Coronary artery (tissue), 2 donors: ENCODE data around the gene HECTD1.
"Not testable (repeated sequence)": the region's sequence is repeated elsewhere in the genome, so short reads cannot be mapped to it uniquely, and the experiment has no call there.

Source experiments
- DNase-seq: peaks from one replicate; pipeline ENCODE4 v3.0.0-alpha.2; 2017; ENCODE audit warnings: low spot score
- H3K27ac ChIP-seq, 2 donors: fragments of 200-600 bp; sonication (generic); one replicate each; pipeline ENCODE4 v1.5.1; 2016 to 2019
- H3K4me3 ChIP-seq: fragments of 200-600 bp; sonication (generic); 2 replicates; pipeline ENCODE4 v1.5.1; 2016; ENCODE audit warnings: mild to moderate bottlenecking, moderate library complexity
- CTCF ChIP-seq: fragments of 200-600 bp; sonication (generic); IDR thresholded peaks from one replicate; pipeline ENCODE4 v1.5.1; 2019; ENCODE audit warnings: antibody characterized with exemption

The HECTD1 gene

GRCh38 chr14:31190717-31191263, 16.8 kb downstream of the HECTD1 start:
- no peak for TF ChIP-seq CTCF
- DNase-seq = no peak

GRCh38 chr14:31190219-31190603, 17.4 kb downstream of the HECTD1 start:
- DNase-seq = no peak
- Histone ChIP-seq H3K4me3 (no peak overlapping the region), H3K27ac (no peak overlapping the region)
- TF ChIP-seq CTCF = no peak

More at GRCh38 chr14:31190717-31191263, 16.8 kb downstream of the HECTD1 start:
- H3K4me3 ChIP-seq = no peak overlapping the region
- no peak overlapping the region for H3K27ac ChIP-seq

GRCh38 chr14:31189346-31190218, 18.0 kb downstream of the HECTD1 start:
- DNase-seq = no peak
- H3K27ac ChIP-seq = no peak overlapping the region

GRCh38 chr14:31188744-31189143, 18.8 kb downstream of the HECTD1 start:
- no peak overlapping the region for H3K27ac ChIP-seq
- H3K4me3 ChIP-seq = no peak overlapping the region
- DNase-seq = no peak
- TF ChIP-seq CTCF = no peak

More at GRCh38 chr14:31189346-31190218, 18.0 kb downstream of the HECTD1 start:
- H3K4me3 ChIP-seq = no peak overlapping the region
- no peak for TF ChIP-seq CTCF

- H3K27ac ChIP-seq, H3K4me3 ChIP-seq, DNase-seq: not testable (repeated sequence)
Observed at GRCh38 chr14:31182016-31182415, 25.6 kb downstream of the HECTD1 start.

- no peak for DNase-seq
- no peak overlapping the region for H3K27ac ChIP-seq
- H3K4me3 ChIP-seq = no peak overlapping the region
- TF ChIP-seq CTCF = no peak
Observed at GRCh38 chr14:31181271-31181670, 26.3 kb downstream of the HECTD1 start.

GRCh38 chr14:31180299-31181051, 27.1 kb downstream of the HECTD1 start:
- Histone ChIP-seq H3K4me3 (no peak overlapping the region), H3K27ac (no peak overlapping the region)
- no peak for TF ChIP-seq CTCF
- DNase-seq = no peak
